HCT116 (cell line): ENCODE data around the gene TNS2.

Source experiments
- ATF3 ChIP-seq: IDR thresholded peaks from 2 replicates; pipeline ENCODE4 v1.6.1; 2012
- CTCF ChIP-seq, 3 experiments: fragments of 200-600 bp in 1 of 3; sonication (generic) in 1 of 3; IDR thresholded peaks in 2 of 3; conservative IDR thresholded peaks in 1 of 3; 2 replicates each; pipeline ENCODE4 v1.5.1; 2012 to 2017; ENCODE audit warnings: low read depth in 2 of 3, low read length in 2 of 3, antibody characterized with exemption in 1 of 3, borderline replicate concordance in 1 of 3, control low read depth in 1 of 3, mild to moderate bottlenecking in 1 of 3, mixed read lengths in 1 of 3, mixed run types in 1 of 3, moderate library complexity in 1 of 3; ENCODE audit not compliant: insufficient read depth in 1 of 3
- EZH2 ChIP-seq: fragments of 200-600 bp; sonication (generic); IDR thresholded peaks from 2 replicates; pipeline ENCODE4 v1.6.1; 2017; ENCODE audit warnings: antibody characterized with exemption, mixed run types
- EZH2phosphoT487 ChIP-seq: fragments of 200-600 bp; IDR thresholded peaks from 2 replicates; pipeline ENCODE4 v1.6.1; 2018; ENCODE audit warnings: antibody characterized with exemption, borderline replicate concordance
- JUND ChIP-seq: IDR thresholded peaks from 2 replicates; pipeline ENCODE4 v1.6.1; 2012
- MAX ChIP-seq: IDR thresholded peaks from 2 replicates; pipeline ENCODE4 v1.6.1; 2012
- POLR2A ChIP-seq: IDR thresholded peaks from 2 replicates; pipeline ENCODE4 v1.7.0; 2011; ENCODE audit warnings: borderline replicate concordance; ENCODE audit not compliant: insufficient read depth, insufficient read length; ENCODE audit errors: extremely low read depth
- RAD21 ChIP-seq: IDR thresholded peaks from 2 replicates; pipeline ENCODE4 v1.6.1; 2012; ENCODE audit warnings: low read depth, mild to moderate bottlenecking
- SP1 ChIP-seq: IDR thresholded peaks from 2 replicates; pipeline ENCODE4 v1.6.1; 2012; ENCODE audit warnings: low read depth
- YY1 ChIP-seq: IDR thresholded peaks from 2 replicates; pipeline ENCODE4 v1.6.1; 2011; ENCODE audit warnings: low read length, low read depth, moderate library complexity, mild to moderate bottlenecking; ENCODE audit not compliant: insufficient replicate concordance; ENCODE audit errors: extremely low read depth
- ZNF274 ChIP-seq: fragments of 200-500 bp; sonication (Bioruptor generic); IDR thresholded peaks from 2 replicates; pipeline ENCODE4 v1.6.1; 2014; ENCODE audit warnings: mild to moderate bottlenecking, low read depth, low read length, inconsistent platforms
- TF ChIP-seq, protein P1 (sequence below): IDR thresholded peaks from 2 replicates; pipeline ENCODE4 v1.6.1; 2011; ENCODE audit warnings: mild to moderate bottlenecking, low read length, moderate library complexity; ENCODE audit not compliant: insufficient replicate concordance; ENCODE audit errors: extremely low read depth
- TF ChIP-seq, protein P2 (sequence below): IDR thresholded peaks from 2 replicates; pipeline ENCODE4 v1.6.1; 2012; ENCODE audit warnings: low read depth

DNA sequence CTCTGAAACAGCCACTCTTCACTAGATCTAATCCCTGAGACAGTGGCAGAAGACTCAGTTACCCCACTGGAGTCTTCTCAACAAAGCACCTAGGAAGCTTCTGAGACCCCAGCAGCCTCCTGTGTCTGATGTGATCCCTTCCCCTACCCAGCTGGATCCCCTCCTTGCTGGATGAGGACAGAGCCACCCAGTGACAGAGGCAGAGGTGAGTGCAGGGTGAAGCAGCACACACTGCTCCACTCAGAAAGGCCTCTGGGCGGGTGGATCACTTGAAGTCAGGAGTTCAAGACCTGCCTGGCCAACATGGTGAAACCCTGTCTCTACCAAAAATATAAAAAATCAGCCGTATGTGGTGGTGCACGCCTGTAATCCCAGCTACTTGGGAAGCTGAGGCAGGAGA, 26.6 kb downstream of the TNS2 start:
- TF ChIP-seq CTCF (IDR thresholded peaks at IDR 0.05 in 2 of 3, conservative IDR thresholded peaks at IDR 0.05 in 1 of 3; ENCODE audit: borderline replicate concordance in 1 of 3, insufficient read depth in 1 of 3, low read depth in 2 of 3, low read length in 2 of 3) (no peak), EZH2phosphoT487 (no peak), POLR2A (no peak), RAD21 (no peak), JUND (no peak), EZH2 (no peak), SP1 (no peak), ZNF274 (no peak), ATF3 (no peak), MAX (no peak), YY1 (no peak)
- TF ChIP-seq, protein P1, sequence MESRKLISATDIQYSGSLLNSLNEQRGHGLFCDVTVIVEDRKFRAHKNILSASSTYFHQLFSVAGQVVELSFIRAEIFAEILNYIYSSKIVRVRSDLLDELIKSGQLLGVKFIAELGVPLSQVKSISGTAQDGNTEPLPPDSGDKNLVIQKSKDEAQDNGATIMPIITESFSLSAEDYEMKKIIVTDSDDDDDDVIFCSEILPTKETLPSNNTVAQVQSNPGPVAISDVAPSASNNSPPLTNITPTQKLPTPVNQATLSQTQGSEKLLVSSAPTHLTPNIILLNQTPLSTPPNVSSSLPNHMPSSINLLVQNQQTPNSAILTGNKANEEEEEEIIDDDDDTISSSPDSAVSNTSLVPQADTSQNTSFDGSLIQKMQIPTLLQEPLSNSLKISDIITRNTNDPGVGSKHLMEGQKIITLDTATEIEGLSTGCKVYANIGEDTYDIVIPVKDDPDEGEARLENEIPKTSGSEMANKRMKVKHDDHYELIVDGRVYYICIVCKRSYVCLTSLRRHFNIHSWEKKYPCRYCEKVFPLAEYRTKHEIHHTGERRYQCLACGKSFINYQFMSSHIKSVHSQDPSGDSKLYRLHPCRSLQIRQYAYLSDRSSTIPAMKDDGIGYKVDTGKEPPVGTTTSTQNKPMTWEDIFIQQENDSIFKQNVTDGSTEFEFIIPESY: no peak
- TF ChIP-seq, protein P2, sequence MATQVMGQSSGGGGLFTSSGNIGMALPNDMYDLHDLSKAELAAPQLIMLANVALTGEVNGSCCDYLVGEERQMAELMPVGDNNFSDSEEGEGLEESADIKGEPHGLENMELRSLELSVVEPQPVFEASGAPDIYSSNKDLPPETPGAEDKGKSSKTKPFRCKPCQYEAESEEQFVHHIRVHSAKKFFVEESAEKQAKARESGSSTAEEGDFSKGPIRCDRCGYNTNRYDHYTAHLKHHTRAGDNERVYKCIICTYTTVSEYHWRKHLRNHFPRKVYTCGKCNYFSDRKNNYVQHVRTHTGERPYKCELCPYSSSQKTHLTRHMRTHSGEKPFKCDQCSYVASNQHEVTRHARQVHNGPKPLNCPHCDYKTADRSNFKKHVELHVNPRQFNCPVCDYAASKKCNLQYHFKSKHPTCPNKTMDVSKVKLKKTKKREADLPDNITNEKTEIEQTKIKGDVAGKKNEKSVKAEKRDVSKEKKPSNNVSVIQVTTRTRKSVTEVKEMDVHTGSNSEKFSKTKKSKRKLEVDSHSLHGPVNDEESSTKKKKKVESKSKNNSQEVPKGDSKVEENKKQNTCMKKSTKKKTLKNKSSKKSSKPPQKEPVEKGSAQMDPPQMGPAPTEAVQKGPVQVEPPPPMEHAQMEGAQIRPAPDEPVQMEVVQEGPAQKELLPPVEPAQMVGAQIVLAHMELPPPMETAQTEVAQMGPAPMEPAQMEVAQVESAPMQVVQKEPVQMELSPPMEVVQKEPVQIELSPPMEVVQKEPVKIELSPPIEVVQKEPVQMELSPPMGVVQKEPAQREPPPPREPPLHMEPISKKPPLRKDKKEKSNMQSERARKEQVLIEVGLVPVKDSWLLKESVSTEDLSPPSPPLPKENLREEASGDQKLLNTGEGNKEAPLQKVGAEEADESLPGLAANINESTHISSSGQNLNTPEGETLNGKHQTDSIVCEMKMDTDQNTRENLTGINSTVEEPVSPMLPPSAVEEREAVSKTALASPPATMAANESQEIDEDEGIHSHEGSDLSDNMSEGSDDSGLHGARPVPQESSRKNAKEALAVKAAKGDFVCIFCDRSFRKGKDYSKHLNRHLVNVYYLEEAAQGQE: no peak
